WTC11 (cell line): ENCODE measurements around the gene PPP4C. TPM values are rescaled to one million over a fixed set of nuclear protein-coding genes. Genes with fewer than 3 reads are reported as not detected.

Experiments used
- ATAC-seq: fragments of 200-7000 bp; cut with Tn5 transposase; 2 replicates; pipeline ENCODE4 v1.10.0; 2021; ENCODE audit warnings: mild to moderate bottlenecking, moderate library complexity
- CTCF ChIA-PET: fragments of 300-600 bp; sonication (Branson Sonifier 250); formaldehyde crosslinking; loops from one replicate; lab custom pipeline; 2021; ENCODE audit warnings: antibody characterized with exemption; lab: Charles Lee
- POLR2A ChIA-PET: fragments of 350-600 bp; sonication (Branson Sonifier 250); formaldehyde crosslinking; loops from one replicate; lab custom pipeline; 2021; ENCODE audit warnings: antibody characterized with exemption; lab: Charles Lee
- DNase-seq: peaks from one replicate; pipeline ENCODE4 v3.0.0; 2021; ENCODE audit warnings: low spot score
- H3K27ac Mint-ChIP-seq: 2 replicates; pipeline ENCODE4 v1.8.0; 2021; ENCODE audit warnings: mixed read lengths
- H3K27me3 Mint-ChIP-seq: 2 replicates; pipeline ENCODE4 v1.8.0; 2021; ENCODE audit warnings: low read depth, mild to moderate bottlenecking, moderate library complexity, mixed read lengths
- H3K36me3 Mint-ChIP-seq: 2 replicates; pipeline ENCODE4 v1.8.0; 2021; ENCODE audit warnings: mixed read lengths
- H3K4me1 Mint-ChIP-seq: 2 replicates; pipeline ENCODE4 v1.8.0; 2022; ENCODE audit warnings: mixed read lengths
- H3K4me3 Mint-ChIP-seq: 2 replicates; pipeline ENCODE4 v1.8.0; 2021; ENCODE audit warnings: mild to moderate bottlenecking, moderate library complexity, mixed read lengths
- H3K9me3 Mint-ChIP-seq: 2 replicates; pipeline ENCODE4 v1.8.0; 2021; ENCODE audit warnings: mixed read lengths
- AFF4 ChIP-seq: sonication (generic); formaldehyde crosslinking; IDR thresholded peaks from 2 replicates; pipeline ENCODE4 v1.8.1; 2023; ENCODE audit warnings: mild to moderate bottlenecking, missing genetic modification reagents, borderline replicate concordance
- ATF6 ChIP-seq: sonication (generic); formaldehyde crosslinking; IDR thresholded peaks from 2 replicates; pipeline ENCODE4 v1.8.1; 2023; ENCODE audit warnings: mild to moderate bottlenecking, missing genetic modification reagents
- CTCF ChIP-seq: fragments of 200-600 bp; IDR thresholded peaks from 2 replicates; pipeline ENCODE4 v1.8.0; 2022; ENCODE audit warnings: antibody characterized with exemption
- E2F1 ChIP-seq: sonication (generic); formaldehyde crosslinking; IDR thresholded peaks from 2 replicates; pipeline ENCODE4 v1.8.0; 2022; ENCODE audit warnings: mild to moderate bottlenecking, missing genetic modification reagents
- ETV6 ChIP-seq: sonication (generic); formaldehyde crosslinking; IDR thresholded peaks from 2 replicates; pipeline ENCODE4 v1.8.1; 2022; ENCODE audit warnings: mild to moderate bottlenecking, missing genetic modification reagents
- FOXJ3 ChIP-seq: sonication (generic); formaldehyde crosslinking; IDR thresholded peaks from 2 replicates; pipeline ENCODE4 v1.9.0; 2021; ENCODE audit warnings: missing genetic modification reagents, mild to moderate bottlenecking, borderline replicate concordance
- FOXP1 ChIP-seq: sonication (generic); formaldehyde crosslinking; IDR thresholded peaks from 2 replicates; pipeline ENCODE4 v1.8.0; 2022; ENCODE audit warnings: missing genetic modification reagents, mild to moderate bottlenecking, moderate library complexity, borderline replicate concordance
- FOXP4 ChIP-seq: sonication (generic); formaldehyde crosslinking; IDR thresholded peaks from 2 replicates; pipeline ENCODE4 v1.8.0; 2022; ENCODE audit warnings: mild to moderate bottlenecking, missing genetic modification reagents
- JAZF1 ChIP-seq: fragments of 250-450 bp; sonication (Bioruptor Pico); IDR thresholded peaks from 2 replicates; pipeline ENCODE4 v1.9.0; 2021; ENCODE audit warnings: moderate library complexity, mild to moderate bottlenecking, inconsistent platforms
- NFATC4 ChIP-seq: fragments of 250-450 bp; sonication (Bioruptor Pico); IDR thresholded peaks from 2 replicates; pipeline ENCODE4 v1.9.0; 2021; ENCODE audit warnings: mild to moderate bottlenecking
- USF2 ChIP-seq: sonication (generic); formaldehyde crosslinking; IDR thresholded peaks from 2 replicates; pipeline ENCODE4 v1.8.1; 2023; ENCODE audit warnings: mild to moderate bottlenecking, missing genetic modification reagents, moderate library complexity
- ZNF281 ChIP-seq: sonication (generic); formaldehyde crosslinking; IDR thresholded peaks from 2 replicates; pipeline ENCODE4 v1.8.0; 2023; ENCODE audit warnings: mild to moderate bottlenecking, missing genetic modification reagents
- ZNF423 ChIP-seq: fragments of 250-450 bp; sonication (Bioruptor Pico); IDR thresholded peaks from 2 replicates; pipeline ENCODE4 v2.1.2; 2022; ENCODE audit warnings: mild to moderate bottlenecking, moderate library complexity
- total RNA-seq: library from RNA; stranded (reverse); gene quantifications from 3 replicates; pipeline ENCODE4 v1.2.3, GENCODE V29; 2021

Gene PPP4C
- total RNA-seq, 1 experiment from 2014 or later, result 164 TPM

GRCh38 chr16:30084816-30085159 is 9.0 kb downstream of the PPP4C start:
- TF ChIP-seq ZNF423 (CRISPR knock-in tag) (no peak), E2F1 (CRISPR knock-in tag) (no peak), ZNF281 (CRISPR knock-in tag) (no peak), CTCF (no peak), USF2 (no peak), ATF6 (no peak), JAZF1 (CRISPR knock-in tag) (no peak), NFATC4 (CRISPR knock-in tag) (no peak), FOXP1 (no peak), ETV6 (CRISPR knock-in tag) (no peak), FOXP4 (CRISPR knock-in tag) (no peak), FOXJ3 (CRISPR knock-in tag) (no peak), AFF4 (no peak)
- peaks cover 4% of the 10 kb centered on the region; the same call in 1 of the 2 replicates for H3K9me3 Mint-ChIP-seq
- ChIA-PET CTCF (interaction anchor here (1.4 kb wide), 1 partner anchor 27 kb away, joined by 6 read pairs; no protein-coding TSS in a partner anchor), POLR2A (no interaction called here)
- H3K27ac Mint-ChIP-seq, result no peak overlapping the region
- DNase-seq (no peak), ATAC-seq (no peak)
- no peak overlapping the region for H3K4me3 Mint-ChIP-seq
- peaks cover 2% of the 10 kb centered on the region; the same call in 1 of the 2 replicates for H3K4me1 Mint-ChIP-seq
- no peaks in the 10 kb centered on the region for H3K27me3 Mint-ChIP-seq
- H3K36me3 Mint-ChIP-seq, result peaks cover 44% of the 10 kb centered on the region
